ENCODE results near the gene KRTAP10-8. TPM values are rescaled to one million over a fixed set of nuclear protein-coding genes. Genes with fewer than 3 reads are reported as not detected.
"Not testable (repeated sequence)": the region's sequence is repeated elsewhere in the genome, so short reads cannot be mapped to it uniquely, and the experiment has no call there.

Gene KRTAP10-8
- total RNA-seq, 6 experiments from 2014 or later, result not detected

GRCh38 chr21:44623575-44623974 is 11.7 kb downstream of the KRTAP10-8 start:
- Histone ChIP-seq H3K27me3 (no peaks in the 10 kb centered on the region), H3K4me3 (no peak overlapping the region), H3K9me3 (no peaks in the 10 kb centered on the region), H3K36me3 (no peaks in the 10 kb centered on the region), H3K4me1 (no peaks in the 10 kb centered on the region), H3K27ac (no peak overlapping the region)
- DNase-seq (no peak), ATAC-seq (no peak)
- no peak for TF ChIP-seq CTCF (IDR thresholded peaks at IDR 0.05)
- TF ChIP-seq POLR2A (IDR thresholded peaks at IDR 0.05), result no peak
- intact Hi-C loops (cut with DNase I), result no loop called here

GRCh38 chr21:44625756-44626155 is 13.9 kb downstream of the KRTAP10-8 start:
- no peaks in the 10 kb centered on the region for H3K27me3 ChIP-seq
- H3K27ac ChIP-seq, result no peak overlapping the region
- H3K9me3 ChIP-seq, result no peaks in the 10 kb centered on the region
- intact Hi-C loops (cut with DNase I), result no loop called here
- TF ChIP-seq POLR2A (IDR thresholded peaks at IDR 0.05), result no peak
- no peak for TF ChIP-seq CTCF (IDR thresholded peaks at IDR 0.05)
- DNase-seq, result no peak
- ATAC-seq, result no peak
- H3K36me3 ChIP-seq, result no peaks in the 10 kb centered on the region
- no peaks in the 10 kb centered on the region for H3K4me1 ChIP-seq
- no peak overlapping the region for H3K4me3 ChIP-seq
- 73% methylated on average over 6 of the region's 7 CpGs for WGBS (ENCODE audit: insufficient coverage, low coverage, low lambda C conversion rate, missing lambda C conversion rate)

GRCh38 chr21:44626262-44626661 is 14.4 kb downstream of the KRTAP10-8 start:
- Histone ChIP-seq H3K9me3 (peaks cover 0 to 3% (median 0%) of the 10 kb centered on the region in 4 donors), H3K27me3 (no peaks in the 10 kb centered on the region), H3K4me1 (no peaks in the 10 kb centered on the region), H3K36me3 (no peaks in the 10 kb centered on the region), H3K4me3 (no peak overlapping the region), H3K27ac (no peak overlapping the region)
- 81% methylated on average over 2 of the region's 10 CpGs for WGBS (ENCODE audit: insufficient coverage, low coverage, low lambda C conversion rate, missing lambda C conversion rate)
- ATAC-seq (no peak), DNase-seq (no peak)
- no peak for TF ChIP-seq POLR2A (IDR thresholded peaks at IDR 0.05)
- no peak for TF ChIP-seq CTCF (IDR thresholded peaks at IDR 0.05)
- intact Hi-C loops (cut with DNase I), result no loop called here

- ATAC-seq, result no peak
- intact Hi-C loops (cut with DNase I), result no loop called here
- no peaks in the 10 kb centered on the region for H3K27me3 ChIP-seq
- no peak for DNase-seq
- TF ChIP-seq POLR2A (IDR thresholded peaks at IDR 0.05) (no peak), CTCF (IDR thresholded peaks at IDR 0.05) (no peak)
- no peak within 1 kb of the TSS for H3K27ac ChIP-seq
- WGBS (ENCODE audit: insufficient coverage, low coverage, low lambda C conversion rate, missing lambda C conversion rate), result no CpG with 5 or more reads among the region's 7 CpGs
- H3K36me3 ChIP-seq, result no peaks in the 10 kb centered on the region
- peaks cover 0 to 4% (median 0%) of the 10 kb centered on the region in 4 donors for H3K9me3 ChIP-seq
- no peak within 1 kb of the TSS for H3K4me3 ChIP-seq
- H3K4me1 ChIP-seq, result no peaks in the 10 kb centered on the region
Observed at GRCh38 chr21:44626673-44627143, 14.8 kb downstream of the KRTAP10-8 start, which contains the start of gene KRTAP10-9. Gene KRTAP10-9 (plus strand): TSS chr21:44627093. CDS start chr21:44627172, 79 bp downstream.

GRCh38 chr21:44627181-44627822 is 15.4 kb downstream of the KRTAP10-8 start:
- H3K9me3 ChIP-seq; DNase-seq; H3K4me3 ChIP-seq; H3K27me3 ChIP-seq; H3K4me1 ChIP-seq; ATAC-seq; H3K36me3 ChIP-seq; H3K27ac ChIP-seq; intact Hi-C loops (cut with DNase I): not testable (repeated sequence)
- 68% methylated on average over 4 of the region's 20 CpGs for WGBS (ENCODE audit: insufficient coverage, low coverage, low lambda C conversion rate, missing lambda C conversion rate)

- 64% methylated on average over 7 of the region's 15 CpGs for WGBS (ENCODE audit: insufficient coverage, low coverage, low lambda C conversion rate, missing lambda C conversion rate)
- DNase-seq; H3K27me3 ChIP-seq; intact Hi-C loops (cut with DNase I); H3K4me3 ChIP-seq; H3K36me3 ChIP-seq; H3K4me1 ChIP-seq; H3K9me3 ChIP-seq; ATAC-seq; H3K27ac ChIP-seq: not testable (repeated sequence)
Observed at GRCh38 chr21:44627831-44628233, 16.0 kb downstream of the KRTAP10-8 start.
